Measurements from ENCODE around the gene PHB1.

DNA sequence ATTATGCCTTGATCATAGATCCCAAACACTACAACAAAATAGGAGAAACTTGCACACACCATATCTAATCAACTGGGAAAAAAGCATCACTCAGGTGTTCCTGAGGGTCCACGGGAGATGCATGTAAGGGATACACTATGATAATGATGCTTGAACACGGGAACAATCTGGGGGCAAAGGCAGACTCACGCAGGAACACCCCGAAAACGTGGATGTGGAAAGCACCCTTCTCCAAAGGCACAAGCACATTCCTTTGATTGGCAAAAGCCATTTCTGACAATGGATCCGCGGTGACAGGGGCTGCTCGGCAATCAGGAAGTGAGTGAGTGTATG, 53.9 kb downstream of the PHB1 start:
- TF ChIP-seq, protein P1, sequence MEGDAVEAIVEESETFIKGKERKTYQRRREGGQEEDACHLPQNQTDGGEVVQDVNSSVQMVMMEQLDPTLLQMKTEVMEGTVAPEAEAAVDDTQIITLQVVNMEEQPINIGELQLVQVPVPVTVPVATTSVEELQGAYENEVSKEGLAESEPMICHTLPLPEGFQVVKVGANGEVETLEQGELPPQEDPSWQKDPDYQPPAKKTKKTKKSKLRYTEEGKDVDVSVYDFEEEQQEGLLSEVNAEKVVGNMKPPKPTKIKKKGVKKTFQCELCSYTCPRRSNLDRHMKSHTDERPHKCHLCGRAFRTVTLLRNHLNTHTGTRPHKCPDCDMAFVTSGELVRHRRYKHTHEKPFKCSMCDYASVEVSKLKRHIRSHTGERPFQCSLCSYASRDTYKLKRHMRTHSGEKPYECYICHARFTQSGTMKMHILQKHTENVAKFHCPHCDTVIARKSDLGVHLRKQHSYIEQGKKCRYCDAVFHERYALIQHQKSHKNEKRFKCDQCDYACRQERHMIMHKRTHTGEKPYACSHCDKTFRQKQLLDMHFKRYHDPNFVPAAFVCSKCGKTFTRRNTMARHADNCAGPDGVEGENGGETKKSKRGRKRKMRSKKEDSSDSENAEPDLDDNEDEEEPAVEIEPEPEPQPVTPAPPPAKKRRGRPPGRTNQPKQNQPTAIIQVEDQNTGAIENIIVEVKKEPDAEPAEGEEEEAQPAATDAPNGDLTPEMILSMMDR (conservative IDR thresholded peaks at IDR 0.05; ENCODE audit: low read depth, low read length), result no peak
- no peak for TF ChIP-seq EZH2phosphoT487 (IDR thresholded peaks at IDR 0.05; ENCODE audit: borderline replicate concordance, low read length)
